SK-N-SH treated with all-trans-retinoic acid at 6 μM for 48 hours (cell line): Measurements from ENCODE around the gene SLX9.

ENCODE experiments used
- ATAC-seq: fragments of 200-7000 bp; cut with Tn5 transposase; 3 replicates; pipeline ENCODE4 v1.9.1; 2020; ENCODE audit warnings: mild to moderate bottlenecking, moderate library complexity
- BACH2 ChIP-seq: fragments of 250-450 bp; sonication (Bioruptor Pico); IDR thresholded peaks from 2 replicates; pipeline ENCODE4 v1.9.0; 2021; ENCODE audit warnings: mild to moderate bottlenecking, borderline replicate concordance
- CREB5 ChIP-seq: fragments of 250-450 bp; sonication (Bioruptor Pico); IDR thresholded peaks from 2 replicates; pipeline ENCODE4 v1.5.1; 2020; ENCODE audit warnings: low read depth, mild to moderate bottlenecking, moderate library complexity
- CSDC2 ChIP-seq: fragments of 250-450 bp; sonication (Bioruptor Pico); IDR thresholded peaks from 2 replicates; pipeline ENCODE4 v1.5.0; 2020; ENCODE audit warnings: mild to moderate bottlenecking, moderate library complexity
- CSRNP3 ChIP-seq: fragments of 250-450 bp; sonication (Bioruptor Pico); IDR thresholded peaks from 2 replicates; pipeline ENCODE4 v1.5.1; 2021; ENCODE audit warnings: mild to moderate bottlenecking, moderate library complexity
- ESRRG ChIP-seq: fragments of 250-450 bp; sonication (Bioruptor Pico); IDR thresholded peaks from 2 replicates; pipeline ENCODE4 v1.6.1; 2021; ENCODE audit warnings: mild to moderate bottlenecking
- GLIS3 ChIP-seq: fragments of 250-450 bp; sonication (Bioruptor Pico); IDR thresholded peaks from 2 replicates; pipeline ENCODE4 v1.5.0; 2020; ENCODE audit warnings: mild to moderate bottlenecking, moderate library complexity
- ISL1 ChIP-seq: fragments of 250-450 bp; sonication (Bioruptor Pico); IDR thresholded peaks from 2 replicates; pipeline ENCODE4 v2.1.2; 2022; ENCODE audit warnings: mild to moderate bottlenecking, moderate library complexity
- OSR1 ChIP-seq: fragments of 250-450 bp; sonication (Bioruptor Pico); IDR thresholded peaks from 2 replicates; pipeline ENCODE4 v1.8.0; 2022; ENCODE audit warnings: moderate library complexity, mild to moderate bottlenecking, inconsistent platforms
- PATZ1 ChIP-seq: fragments of 250-450 bp; sonication (Bioruptor Pico); IDR thresholded peaks from 2 replicates; pipeline ENCODE4 v1.8.0; 2020; ENCODE audit warnings: mild to moderate bottlenecking, moderate library complexity, borderline replicate concordance
- POU6F1 ChIP-seq: fragments of 250-450 bp; sonication (Bioruptor Pico); IDR thresholded peaks from 2 replicates; pipeline ENCODE4 v1.8.0; 2021; ENCODE audit warnings: low read depth, mild to moderate bottlenecking, moderate library complexity, borderline replicate concordance
- PPARA ChIP-seq: fragments of 250-450 bp; sonication (Bioruptor Pico); IDR thresholded peaks from 2 replicates; pipeline ENCODE4 v1.5.0; 2020; ENCODE audit warnings: mild to moderate bottlenecking, borderline replicate concordance
- RARB ChIP-seq: fragments of 250-450 bp; sonication (Bioruptor Pico); IDR thresholded peaks from 2 replicates; pipeline ENCODE4 v1.8.0; 2021; ENCODE audit warnings: mild to moderate bottlenecking, moderate library complexity
- SNAI2 ChIP-seq: fragments of 250-450 bp; sonication (Bioruptor Pico); IDR thresholded peaks from 2 replicates; pipeline ENCODE4 v1.5.0; 2020; ENCODE audit warnings: mild to moderate bottlenecking, moderate library complexity
- TCF4 ChIP-seq: fragments of 250-450 bp; sonication (Bioruptor Pico); IDR thresholded peaks from 2 replicates; pipeline ENCODE4 v1.8.0; 2021; ENCODE audit warnings: mild to moderate bottlenecking, moderate library complexity, borderline replicate concordance
- TOX ChIP-seq: fragments of 250-450 bp; sonication (Bioruptor Pico); IDR thresholded peaks from 2 replicates; pipeline ENCODE4 v1.8.0; 2021; ENCODE audit warnings: mild to moderate bottlenecking, moderate library complexity, borderline replicate concordance
- TSHZ2 ChIP-seq: fragments of 250-450 bp; sonication (Bioruptor Pico); IDR thresholded peaks from 2 replicates; pipeline ENCODE4 v1.5.0; 2020; ENCODE audit warnings: mild to moderate bottlenecking, moderate library complexity
- ZC3H10 ChIP-seq: fragments of 250-450 bp; sonication (Bioruptor Pico); IDR thresholded peaks from 2 replicates; pipeline ENCODE4 v1.5.1; 2021; ENCODE audit warnings: mild to moderate bottlenecking, moderate library complexity
- ZFP3 ChIP-seq: fragments of 250-450 bp; sonication (Bioruptor Pico); IDR thresholded peaks from 2 replicates; pipeline ENCODE4 v1.5.0; 2020; ENCODE audit warnings: mild to moderate bottlenecking, moderate library complexity
- ZFP30 ChIP-seq: fragments of 450-650 bp; formaldehyde crosslinking; IDR thresholded peaks from 2 replicates; pipeline ENCODE4 v1.5.0; 2022; ENCODE audit warnings: mild to moderate bottlenecking, moderate library complexity
- ZNF565 ChIP-seq: fragments of 450-650 bp; formaldehyde crosslinking; conservative IDR thresholded peaks from 2 replicates; pipeline ENCODE4 v1.5.0; 2020; ENCODE audit warnings: low read depth, mild to moderate bottlenecking, moderate library complexity
- ZNF70 ChIP-seq: fragments of 450-650 bp; formaldehyde crosslinking; IDR thresholded peaks from 2 replicates; pipeline ENCODE4 v1.5.0; 2020; ENCODE audit warnings: mild to moderate bottlenecking, moderate library complexity
- ZNF8 ChIP-seq: fragments of 450-650 bp; formaldehyde crosslinking; IDR thresholded peaks from 2 replicates; pipeline ENCODE4 v1.5.0; 2020; ENCODE audit warnings: mild to moderate bottlenecking, moderate library complexity

The SLX9 gene

GRCh38 chr21:44994047-44994694, 54.3 kb downstream of the SLX9 start:
- TF ChIP-seq CSRNP3 (CRISPR knock-in tag), result no peak
- TF ChIP-seq PPARA (CRISPR knock-in tag), result no peak
- TF ChIP-seq ZNF565 (CRISPR knock-in tag), result no peak
- no peak for TF ChIP-seq POU6F1
- TF ChIP-seq RARB, result no peak
- no peak for TF ChIP-seq SNAI2
- no peak for TF ChIP-seq PATZ1
- TF ChIP-seq CREB5, result no peak
- TF ChIP-seq ZFP3 (CRISPR knock-in tag), result no peak
- no peak for TF ChIP-seq ZNF70 (CRISPR knock-in tag)
- no peak for TF ChIP-seq ESRRG
- TF ChIP-seq CSDC2 (CRISPR knock-in tag), result no peak
- no peak for TF ChIP-seq ZC3H10
- TF ChIP-seq GLIS3 (CRISPR knock-in tag), result no peak
- no peak for TF ChIP-seq TSHZ2
- TF ChIP-seq OSR1 (CRISPR knock-in tag), result no peak
- ATAC-seq, result no peak

GRCh38 chr21:44994695-44995342, 55.0 kb downstream of the SLX9 start:
- no peak for TF ChIP-seq ZFP3 (CRISPR knock-in tag)
- TF ChIP-seq ZNF8 (CRISPR knock-in tag), result no peak
- no peak for TF ChIP-seq BACH2 (CRISPR knock-in tag)
- TF ChIP-seq ZNF70 (CRISPR knock-in tag), result no peak
- no peak for TF ChIP-seq ZNF565 (CRISPR knock-in tag)
- no peak for TF ChIP-seq SNAI2
- TF ChIP-seq TOX (CRISPR knock-in tag), result no peak
- TF ChIP-seq ZFP30 (CRISPR knock-in tag), result no peak
- no peak for TF ChIP-seq TCF4 (CRISPR knock-in tag)
- TF ChIP-seq CSRNP3 (CRISPR knock-in tag), result no peak
- TF ChIP-seq POU6F1, result no peak
- no peak for TF ChIP-seq OSR1 (CRISPR knock-in tag)
- TF ChIP-seq PPARA (CRISPR knock-in tag), result no peak
- TF ChIP-seq ISL1, result no peak
- ATAC-seq, result no peak
